Measurements from ENCODE around the gene ARID5A.
A peak's percentile ranks its signal among the peaks of the same experiment; 100 is the strongest.

Gene ARID5A

GRCh38 chr2:96528006-96528699 is 8.4 kb upstream of the ARID5A start:
- peak; percentile 65 for DNase-seq

- DNase-seq: no peak
Measured at GRCh38 chr2:96528700-96529375, 7.7 kb upstream of the ARID5A start.

GRCh38 chr2:96529376-96530143 is 7.0 kb upstream of the ARID5A start:
- no peak for DNase-seq

- no peak for DNase-seq
Measured at GRCh38 chr2:96530144-96530430, 6.5 kb upstream of the ARID5A start.

GRCh38 chr2:96530474-96531357 is 5.8 kb upstream of the ARID5A start:
- no peak for DNase-seq

GRCh38 chr2:96531366-96531765 is 5.2 kb upstream of the ARID5A start:
- DNase-seq: no peak

GRCh38 chr2:96531872-96532505 is 4.6 kb upstream of the ARID5A start:
- peak; percentile 96 for DNase-seq

- DNase-seq: no peak
Measured at GRCh38 chr2:96532641-96533291, 3.8 kb upstream of the ARID5A start.

GRCh38 chr2:96533292-96534073 is 3.1 kb upstream of the ARID5A start:
- no peak for DNase-seq

- DNase-seq: no peak
Measured at GRCh38 chr2:96534141-96534540, 2.4 kb upstream of the ARID5A start.

GRCh38 chr2:96534701-96535181 is 1.8 kb upstream of the ARID5A start:
- no peak for DNase-seq

GRCh38 chr2:96535331-96535730 is 1.2 kb upstream of the ARID5A start:
- DNase-seq: no peak

GRCh38 chr2:96537066-96537733 is 648 bp downstream of the ARID5A start:
- peak; percentile 88 for DNase-seq

GRCh38 chr2:96537734-96538486 is 1.4 kb downstream of the ARID5A start:
- DNase-seq: peak; percentile 70

GRCh38 chr2:96538487-96539214 is 2.1 kb downstream of the ARID5A start:
- DNase-seq: peak; percentile 95

- DNase-seq: peak; percentile 44
Measured at GRCh38 chr2:96539215-96539920, 2.8 kb downstream of the ARID5A start.

- DNase-seq: no peak
Measured at GRCh38 chr2:96540136-96540535, 3.6 kb downstream of the ARID5A start.

Data from CD4-positive, alpha-beta T cell treated with Interleukin-17A for 4 hours (primary cell).